IPS-20b (cell line): ENCODE results near the gene KRT23.

Source experiments
- H3K27ac ChIP-seq: one replicate; pipeline ENCODE4 v1.5.1; 2013; ENCODE audit warnings: low read length
- H3K27me3 ChIP-seq: 2 replicates; pipeline ENCODE4 v1.6.1; 2013; ENCODE audit warnings: mild to moderate bottlenecking, low read length, inconsistent platforms; ENCODE audit not compliant: insufficient read depth
- H3K36me3 ChIP-seq: 2 replicates; pipeline ENCODE4 v1.6.1; 2013; ENCODE audit warnings: low read depth, mild to moderate bottlenecking, inconsistent platforms, low read length, moderate library complexity; ENCODE audit not compliant: insufficient read depth
- H3K4me1 ChIP-seq: 2 replicates; pipeline ENCODE4 v1.6.1; 2013; ENCODE audit warnings: mild to moderate bottlenecking, control low read depth, inconsistent platforms, low read length, moderate library complexity; ENCODE audit not compliant: insufficient read depth
- H3K4me3 ChIP-seq: 2 replicates; pipeline ENCODE4 v1.5.1; 2013; ENCODE audit warnings: mild to moderate bottlenecking, low read length, inconsistent platforms
- H3K9ac ChIP-seq: 2 replicates; pipeline ENCODE4 v1.6.1; 2013; ENCODE audit warnings: low read depth, mild to moderate bottlenecking, inconsistent platforms, low read length, moderate library complexity
- H3K9me3 ChIP-seq: 2 replicates; pipeline ENCODE4 v1.6.1; 2013; ENCODE audit warnings: mild to moderate bottlenecking, low read depth, low read length, inconsistent platforms; ENCODE audit not compliant: insufficient read depth

KRT23 gene

DNA sequence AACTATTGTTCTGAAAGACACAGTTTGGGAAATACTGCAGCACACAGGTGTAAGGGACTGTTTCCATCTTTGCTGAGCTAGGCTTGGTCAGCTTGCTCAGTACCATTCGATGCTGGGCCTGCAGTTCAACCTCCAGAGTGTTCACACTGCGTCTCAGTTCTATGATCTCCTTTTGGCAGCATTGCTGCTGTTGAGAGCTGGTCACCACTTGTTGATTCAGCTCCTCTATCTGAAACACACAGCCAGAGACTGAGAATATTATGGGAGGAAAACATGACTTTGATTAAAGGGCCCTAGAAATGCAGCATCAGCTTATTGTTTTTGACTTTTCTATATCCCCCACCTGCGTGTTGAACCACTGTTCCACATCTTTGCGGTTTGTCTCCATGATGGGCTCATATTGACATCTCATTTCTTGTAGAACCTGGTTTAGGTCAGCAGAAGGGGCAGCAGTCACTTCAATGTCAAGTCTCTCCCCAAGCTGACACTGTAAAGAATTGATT, 24.7 kb upstream of the KRT23 start:
- no peak overlapping the region for H3K27ac ChIP-seq
- H3K9ac ChIP-seq = no peak overlapping the region
- H3K9me3 ChIP-seq = no peaks in the 10 kb centered on the region
- H3K36me3 ChIP-seq = no peaks in the 10 kb centered on the region
- H3K4me3 ChIP-seq = no peak overlapping the region
- H3K27me3 ChIP-seq = no peaks in the 10 kb centered on the region
- peaks cover 10% of the 10 kb centered on the region for H3K4me1 ChIP-seq

DNA sequence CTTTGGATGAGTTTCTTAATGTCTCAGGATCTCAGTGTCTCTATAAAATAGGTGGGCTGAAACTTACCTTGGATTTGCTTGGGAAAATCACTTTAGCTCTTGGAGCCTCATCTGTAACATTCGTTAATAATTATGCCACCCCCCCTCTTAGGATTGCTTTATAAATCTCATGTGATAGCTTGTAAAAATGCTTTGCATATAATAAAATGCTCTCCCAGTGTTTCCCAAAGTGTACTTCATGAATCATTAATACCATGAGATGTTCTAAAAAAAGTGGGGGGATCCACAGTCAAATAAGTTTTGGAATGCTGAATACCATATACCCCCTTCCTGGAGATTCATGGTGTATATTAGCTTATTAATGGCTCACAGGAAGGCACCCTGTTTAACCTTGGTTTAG, 24.1 kb upstream of the KRT23 start:
- Histone ChIP-seq H3K27me3 (no peaks in the 10 kb centered on the region), H3K27ac (no peak overlapping the region), H3K9me3 (no peaks in the 10 kb centered on the region)

DNA sequence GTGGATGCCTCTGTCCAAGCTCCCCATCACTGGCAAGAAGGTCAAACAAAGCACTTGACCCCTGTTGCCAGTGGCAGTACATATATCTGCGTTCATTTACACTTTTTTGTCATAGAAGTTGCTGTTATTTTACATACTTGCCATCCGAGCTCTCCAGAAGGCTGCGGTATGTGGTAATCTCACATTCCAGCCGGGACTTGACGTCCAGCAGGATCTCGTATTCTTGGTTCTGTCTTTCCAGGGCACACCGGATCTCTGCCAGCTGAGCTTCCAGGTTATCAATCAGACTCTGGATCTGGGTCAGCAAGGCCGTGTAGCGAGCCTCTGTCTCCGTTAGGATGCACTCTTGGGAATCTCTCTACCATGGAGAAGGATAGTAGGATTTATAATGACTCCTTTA, 22.7 kb upstream of the KRT23 start:
- H3K27ac ChIP-seq = no peak overlapping the region
- no peak overlapping the region for H3K4me3 ChIP-seq
- H3K27me3 ChIP-seq = no peaks in the 10 kb centered on the region
- no peaks in the 10 kb centered on the region for H3K36me3 ChIP-seq
- peaks cover 15% of the 10 kb centered on the region for H3K4me1 ChIP-seq
- H3K9me3 ChIP-seq = no peaks in the 10 kb centered on the region
- H3K9ac ChIP-seq = no peak overlapping the region

More for the DNA sequence above, 24.1 kb upstream of the KRT23 start:
- H3K9ac ChIP-seq = no peak overlapping the region
- H3K36me3 ChIP-seq = no peaks in the 10 kb centered on the region
- H3K4me3 ChIP-seq = no peak overlapping the region
- H3K4me1 ChIP-seq = peaks cover 14% of the 10 kb centered on the region

DNA sequence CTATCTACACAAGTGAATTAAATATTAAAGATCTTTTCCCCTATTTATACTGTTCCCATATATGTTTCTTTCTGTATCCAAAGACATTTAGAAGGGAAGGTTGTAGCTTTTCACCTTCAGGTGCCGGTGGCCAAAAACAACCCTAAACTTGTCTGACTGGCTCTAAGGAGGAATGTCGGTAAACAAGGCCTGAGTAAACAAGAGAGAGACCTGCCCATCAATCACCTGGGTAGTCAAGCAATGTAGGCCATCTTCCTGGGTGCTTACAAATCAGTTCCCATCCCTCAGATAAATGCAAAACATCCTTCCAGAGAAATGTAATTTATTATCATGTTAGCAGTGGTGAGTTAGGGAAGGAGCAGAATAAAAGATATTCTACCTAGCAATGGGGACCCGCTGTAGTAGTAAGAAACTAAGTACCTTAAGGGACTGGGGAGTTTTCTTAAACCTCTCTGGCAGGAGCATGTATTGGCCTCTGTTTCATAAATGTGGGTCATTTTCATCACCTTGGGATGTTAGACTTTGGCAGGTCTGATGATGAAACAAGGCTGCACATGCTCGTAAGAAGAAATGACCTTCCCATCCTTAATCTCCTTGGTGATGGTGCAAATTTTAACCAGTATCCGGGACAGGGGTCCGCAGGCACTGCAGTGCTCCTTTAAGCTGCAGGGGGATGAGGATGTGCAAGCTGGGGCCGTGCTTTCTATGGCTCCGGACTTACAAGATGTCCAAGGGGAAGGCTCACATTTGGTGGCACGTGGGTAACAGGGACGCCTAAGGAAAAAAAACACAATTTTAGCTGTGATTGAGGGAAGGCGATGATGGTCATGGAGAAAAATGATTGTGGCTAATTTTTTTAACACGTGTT, 20.9 kb upstream of the KRT23 start:
- no peaks in the 10 kb centered on the region for H3K9me3 ChIP-seq
- peaks cover 15% of the 10 kb centered on the region for H3K4me1 ChIP-seq
- H3K27me3 ChIP-seq = no peaks in the 10 kb centered on the region
- H3K27ac ChIP-seq = no peak overlapping the region
- no peaks in the 10 kb centered on the region for H3K36me3 ChIP-seq
- no peak overlapping the region for H3K4me3 ChIP-seq
- H3K9ac ChIP-seq = no peak overlapping the region

DNA sequence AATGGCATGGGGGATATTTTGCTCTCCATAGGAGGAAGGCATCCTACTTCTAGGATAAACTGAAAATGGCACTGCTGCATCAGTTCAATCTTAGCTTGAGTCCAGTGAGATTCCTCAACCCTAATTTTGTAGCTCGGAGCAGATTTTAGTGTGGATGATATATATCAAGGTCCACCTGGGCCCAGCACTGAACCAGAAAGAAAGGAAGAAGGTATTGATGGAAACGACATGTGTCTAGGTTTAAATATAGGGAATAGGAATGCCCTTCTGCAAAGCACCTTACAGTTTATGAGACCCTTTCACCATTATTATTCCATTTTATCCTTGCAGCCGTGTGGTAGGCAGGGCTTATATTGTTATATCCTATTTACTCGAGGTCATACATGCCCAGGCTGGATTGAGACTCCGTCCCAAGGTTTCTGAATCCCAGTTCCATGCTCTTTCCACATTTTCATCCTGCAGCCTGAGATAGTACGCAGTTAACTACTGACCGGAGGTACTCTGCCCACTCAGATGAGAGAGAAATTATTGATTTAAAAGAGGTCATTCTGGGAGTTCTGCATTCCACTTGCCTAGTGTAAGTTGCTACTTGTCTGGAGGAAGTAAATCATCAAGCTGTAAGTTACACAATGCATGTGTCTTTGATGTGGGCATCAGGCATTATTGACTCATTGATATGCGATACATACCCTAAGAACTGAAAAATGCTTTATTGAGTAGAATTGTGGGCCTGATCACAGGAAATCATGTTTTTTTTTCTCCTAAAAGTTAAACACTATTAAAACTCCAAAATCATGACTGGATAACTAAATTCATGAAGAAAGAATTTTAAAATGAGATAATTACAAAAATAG, 19.2 kb upstream of the KRT23 start:
- Histone ChIP-seq H3K9ac (no peak overlapping the region), H3K27me3 (no peaks in the 10 kb centered on the region), H3K4me1 (peaks cover 15% of the 10 kb centered on the region), H3K27ac (no peak overlapping the region), H3K9me3 (no peaks in the 10 kb centered on the region), H3K36me3 (no peaks in the 10 kb centered on the region), H3K4me3 (no peak overlapping the region)

DNA sequence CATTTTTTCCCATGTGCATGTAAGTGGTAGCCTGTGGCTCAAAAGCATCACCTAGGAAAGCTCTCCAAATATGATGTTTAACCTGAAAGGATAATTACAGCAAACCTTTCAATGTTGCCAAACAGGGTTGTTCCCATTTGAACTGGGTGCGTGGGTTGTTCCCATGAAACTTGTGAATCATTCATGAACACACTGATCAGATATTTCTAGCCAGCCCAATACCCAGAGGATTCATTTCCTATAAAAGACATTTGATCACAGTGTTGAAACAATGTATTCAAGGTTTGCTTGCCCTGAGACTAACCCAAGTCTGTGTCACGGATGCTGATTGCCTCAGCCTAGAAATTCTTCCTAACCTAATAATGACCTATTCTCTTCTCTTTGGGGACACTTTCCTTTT, 16.4 kb upstream of the KRT23 start:
- Histone ChIP-seq H3K4me3 (no peak overlapping the region), H3K9me3 (no peaks in the 10 kb centered on the region), H3K36me3 (no peaks in the 10 kb centered on the region), H3K4me1 (peaks cover 15% of the 10 kb centered on the region), H3K27ac (no peak overlapping the region), H3K9ac (no peak overlapping the region), H3K27me3 (no peaks in the 10 kb centered on the region)

DNA sequence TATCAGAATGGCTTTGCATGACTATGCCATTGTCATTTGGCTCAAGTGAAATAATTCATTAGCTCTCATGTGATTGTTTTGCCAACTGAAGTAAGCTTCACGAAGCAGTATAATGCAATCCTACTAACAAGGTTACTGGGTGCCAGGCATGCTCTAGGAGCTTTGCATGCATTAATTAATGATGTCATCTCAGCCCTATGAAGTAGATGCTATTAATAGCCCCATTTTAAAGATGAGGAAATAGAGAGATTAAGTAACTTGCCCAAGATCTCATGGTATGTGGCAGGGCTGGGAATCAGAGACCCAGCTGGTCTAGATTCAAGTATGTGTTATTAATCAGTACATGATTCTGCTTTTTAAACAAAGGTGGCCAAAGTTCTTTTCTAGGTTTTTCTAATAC, 15.2 kb upstream of the KRT23 start:
- no peak overlapping the region for H3K27ac ChIP-seq

DNA sequence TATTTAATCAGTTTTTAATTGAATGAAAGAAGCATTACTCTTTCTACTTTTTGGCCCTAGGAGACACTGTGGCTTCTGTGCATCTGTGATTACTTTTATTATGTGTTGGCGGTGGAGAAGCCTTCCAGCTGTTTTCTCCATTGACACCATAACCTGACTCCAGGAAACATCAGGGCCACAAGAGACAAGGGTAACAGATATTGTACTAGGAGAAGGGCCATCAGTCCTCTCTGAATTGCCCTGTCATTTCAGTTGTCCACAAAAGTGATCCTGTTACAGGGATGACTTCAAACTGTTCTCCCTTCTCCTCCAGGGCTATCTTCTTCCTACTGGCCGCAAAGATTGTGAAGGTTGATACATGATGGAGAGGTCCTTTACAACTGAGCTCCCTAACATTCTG, 14.7 kb upstream of the KRT23 start:
- Histone ChIP-seq H3K4me1 (peaks cover 6% of the 10 kb centered on the region; the same call in 1 of the 2 replicates), H3K9ac (no peak overlapping the region), H3K4me3 (no peak overlapping the region), H3K9me3 (no peaks in the 10 kb centered on the region), H3K36me3 (no peaks in the 10 kb centered on the region), H3K27ac (no peak overlapping the region), H3K27me3 (no peaks in the 10 kb centered on the region)

More for the DNA sequence above, 15.2 kb upstream of the KRT23 start:
- H3K36me3 ChIP-seq = no peaks in the 10 kb centered on the region
- H3K9me3 ChIP-seq = no peaks in the 10 kb centered on the region
- H3K27me3 ChIP-seq = no peaks in the 10 kb centered on the region
- H3K4me1 ChIP-seq = peaks cover 11% of the 10 kb centered on the region
- H3K9ac ChIP-seq = no peak overlapping the region
- no peak overlapping the region for H3K4me3 ChIP-seq

DNA sequence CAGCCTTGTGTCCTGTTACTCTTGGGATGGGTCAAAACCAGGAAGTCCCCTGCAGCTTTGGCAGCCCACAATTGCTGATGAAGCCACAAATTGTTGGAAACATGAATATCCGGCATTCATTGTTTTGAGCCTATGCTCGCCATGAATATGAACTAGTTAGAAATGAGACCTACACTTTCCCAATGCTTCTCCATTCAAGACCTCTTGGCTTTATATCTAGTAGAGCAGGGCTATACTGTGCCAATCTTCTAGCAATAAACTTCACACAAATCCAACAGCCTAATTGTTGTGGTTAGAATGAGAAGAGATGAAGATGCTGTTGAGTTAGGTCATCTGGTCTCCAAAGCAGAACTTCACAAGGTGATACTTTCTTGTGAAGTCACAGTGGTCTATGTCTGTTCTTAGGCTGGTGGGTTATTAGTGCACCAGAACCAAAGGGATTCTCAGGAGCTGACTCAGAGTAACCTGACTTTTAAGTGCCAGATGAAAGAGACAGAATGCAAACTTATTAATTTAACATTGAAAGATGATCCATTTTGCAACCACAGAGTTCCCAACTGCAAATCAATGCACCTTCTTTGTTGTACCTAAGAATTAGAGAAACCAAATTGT, 13.7 kb upstream of the KRT23 start:
- Histone ChIP-seq H3K27ac (no peak overlapping the region), H3K9me3 (no peaks in the 10 kb centered on the region), H3K9ac (no peak overlapping the region), H3K4me3 (no peak overlapping the region), H3K4me1 (no peaks in the 10 kb centered on the region), H3K27me3 (no peaks in the 10 kb centered on the region), H3K36me3 (no peaks in the 10 kb centered on the region)

DNA sequence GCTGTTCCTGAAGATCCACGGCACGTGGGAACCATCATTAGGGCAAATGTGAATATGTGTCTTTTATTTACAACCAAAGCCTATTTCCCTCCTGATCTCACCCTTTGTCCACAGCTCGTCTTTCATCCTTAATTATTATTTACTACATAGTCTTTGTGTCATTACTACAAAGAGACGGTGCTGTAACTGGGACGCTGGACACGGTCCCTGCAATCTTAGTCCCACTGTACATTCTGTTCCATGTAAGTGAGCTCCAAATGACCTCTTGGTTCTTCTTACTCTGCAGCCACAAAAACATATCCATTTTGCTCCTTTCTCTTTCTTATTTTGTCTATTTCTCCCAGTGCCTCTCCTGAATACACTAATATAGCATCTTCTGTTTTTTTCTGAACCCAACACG, 12.7 kb upstream of the KRT23 start:
- H3K4me1 ChIP-seq = no peaks in the 10 kb centered on the region
- no peaks in the 10 kb centered on the region for H3K36me3 ChIP-seq

DNA sequence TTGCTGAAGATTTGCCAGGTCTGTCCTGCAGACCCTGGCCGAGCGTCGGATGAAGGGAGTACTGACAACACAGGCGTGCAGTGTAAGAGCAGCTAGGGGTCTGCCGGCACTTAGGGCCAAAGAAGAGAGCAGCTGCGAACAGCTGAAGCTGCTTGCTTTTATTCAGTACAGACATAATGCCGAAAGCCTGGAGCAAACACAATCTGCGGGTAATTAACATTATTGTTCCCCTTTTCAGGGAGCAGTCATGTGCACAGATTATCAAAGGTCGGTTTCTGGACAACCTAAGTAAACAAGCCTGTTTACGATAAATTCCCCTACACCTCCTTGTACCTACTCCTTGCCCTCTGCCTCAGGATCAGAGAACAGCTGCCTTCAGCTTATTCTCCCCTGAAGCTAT, 12.0 kb upstream of the KRT23 start:
- Histone ChIP-seq H3K27me3 (no peaks in the 10 kb centered on the region), H3K4me1 (no peaks in the 10 kb centered on the region), H3K36me3 (no peaks in the 10 kb centered on the region), H3K4me3 (no peak overlapping the region), H3K27ac (no peak overlapping the region), H3K9me3 (no peaks in the 10 kb centered on the region), H3K9ac (no peak overlapping the region)

More for the DNA sequence above, 12.7 kb upstream of the KRT23 start:
- H3K27me3 ChIP-seq = no peaks in the 10 kb centered on the region
- no peak overlapping the region for H3K27ac ChIP-seq
- H3K9ac ChIP-seq = no peak overlapping the region
- H3K4me3 ChIP-seq = no peak overlapping the region
- H3K9me3 ChIP-seq = no peaks in the 10 kb centered on the region
